Endothelial cell of umbilical vein (primary cell): ENCODE data around the gene ANKRD23. TPM values are rescaled to one million over a fixed set of nuclear protein-coding genes. Genes with fewer than 3 reads are reported as not detected.

ENCODE experiments used
- BruUV-seq: library from RNA; stranded (reverse); fragments of 400-500 nt; replicated peaks from 2 replicates; lab custom pipeline; 2021; lab: Mats Ljungman, UMichigan
- CTCF ChIA-PET: fragments of 300-600, 350-600 bp; sonication (Branson Sonifier 250); formaldehyde crosslinking; loops from one replicate; lab custom pipeline; 2021; ENCODE audit warnings: antibody characterized with exemption, inconsistent platforms; lab: Charles Lee
- POLR2A ChIA-PET: fragments of 300-600, 350-600 bp; sonication (Branson Sonifier 250); formaldehyde crosslinking; loops from one replicate; lab custom pipeline; 2021; ENCODE audit warnings: antibody characterized with exemption, inconsistent platforms; lab: Charles Lee
- DNase-seq: peaks from one replicate; pipeline ENCODE4 v3.0.0-alpha.2; 2011; ENCODE audit warnings: low read depth, low spot score
- FAIRE-seq: peaks from 2 replicates; lab custom pipeline; 2011; peaks lifted over from hg19 to GRCh38; lab: Jason Lieb, UNC
- H2AFZ ChIP-seq: 2 replicates; pipeline ENCODE4 v1.6.0; 2012; ENCODE audit warnings: low read depth, low read length, control low read depth, inconsistent platforms
- H3K27ac ChIP-seq: 2 replicates; pipeline ENCODE4 v1.5.1; 2011; ENCODE audit warnings: low read depth, mild to moderate bottlenecking, control low read depth, low read length, moderate library complexity; ENCODE audit not compliant: insufficient read depth
- H3K27me3 ChIP-seq, 2 experiments: 2 replicates each; pipeline versions ENCODE4 v1.6.0 to v1.6.1; 2011; ENCODE audit warnings: low read length in 2 of 2, mixed read lengths in 1 of 2; ENCODE audit not compliant: control insufficient read depth in 2 of 2, insufficient read depth in 2 of 2
- H3K36me3 ChIP-seq, 2 experiments: 2 replicates in 1 of 2; 3 replicates in 1 of 2; pipeline ENCODE4 v1.5.1; 2011; ENCODE audit warnings: low read length in 2 of 2, mild to moderate bottlenecking in 1 of 2, moderate library complexity in 1 of 2; ENCODE audit not compliant: control insufficient read depth in 2 of 2, insufficient read depth in 2 of 2; ENCODE audit errors: extremely low read depth in 1 of 2
- H3K4me1 ChIP-seq: 3 replicates; pipeline ENCODE4 v1.5.1; 2011; ENCODE audit warnings: mild to moderate bottlenecking, low read length; ENCODE audit not compliant: control insufficient read depth, insufficient read depth; ENCODE audit errors: extremely low read depth
- H3K4me2 ChIP-seq: 2 replicates; pipeline ENCODE4 v1.6.1; 2011; ENCODE audit warnings: low read length, control low read depth, mixed read lengths; ENCODE audit not compliant: insufficient read depth
- H3K4me3 ChIP-seq, 3 experiments: fragments of 200-600 bp in 1 of 3; sonication (generic), shearing (Covaris generic) in 1 of 3; replicated peaks in 1 of 3; 2 replicates each; pipeline ENCODE4 v1.5.1; 2011 to 2016; ENCODE audit warnings: control low read depth in 3 of 3, low read length in 3 of 3, mild to moderate bottlenecking in 2 of 3, inconsistent platforms in 1 of 3, low read depth in 1 of 3, moderate library complexity in 1 of 3; ENCODE audit not compliant: insufficient read depth in 1 of 3
- H3K79me2 ChIP-seq: 2 replicates; pipeline ENCODE4 v1.6.0; 2012; ENCODE audit warnings: low read length, inconsistent platforms; ENCODE audit not compliant: control insufficient read depth, insufficient read depth
- H3K9ac ChIP-seq: replicated peaks from 2 replicates; pipeline ENCODE3; 2011; ENCODE audit warnings: low read length, control low read depth; ENCODE audit not compliant: insufficient read depth; ENCODE audit errors: extremely low read depth
- H3K9me1 ChIP-seq: replicated peaks from 3 replicates; pipeline ENCODE4 v1.6.0; 2011; ENCODE audit warnings: mild to moderate bottlenecking, low read length; ENCODE audit not compliant: control insufficient read depth, insufficient read depth; ENCODE audit errors: extremely low read depth
- H3K9me3 ChIP-seq: replicated peaks from 2 replicates; pipeline ENCODE4 v1.5.1; 2012; ENCODE audit warnings: low read length, inconsistent platforms; ENCODE audit not compliant: control insufficient read depth, insufficient read depth
- H4K20me1 ChIP-seq: replicated peaks from 2 replicates; pipeline ENCODE3; 2011; ENCODE audit warnings: mild to moderate bottlenecking, low read length; ENCODE audit not compliant: control insufficient read depth, insufficient read depth; ENCODE audit errors: extremely low read depth
- EZH2 ChIP-seq: IDR thresholded peaks from 2 replicates; pipeline ENCODE4 v1.6.1; 2012; ENCODE audit warnings: borderline replicate concordance, low read depth, mild to moderate bottlenecking, moderate library complexity, low read length, inconsistent platforms; ENCODE audit not compliant: severe bottlenecking
- FOS ChIP-seq: IDR thresholded peaks from 2 replicates; pipeline ENCODE4 v1.6.1; 2011; ENCODE audit warnings: mild to moderate bottlenecking, low read length, moderate library complexity, borderline replicate concordance; ENCODE audit not compliant: insufficient read depth
- GATA2 ChIP-seq: IDR thresholded peaks from 2 replicates; pipeline ENCODE4 v1.7.0; 2011; ENCODE audit warnings: low read depth, mild to moderate bottlenecking, moderate library complexity, mixed read lengths, low read length; ENCODE audit not compliant: insufficient read length, insufficient read depth
- JUN ChIP-seq: IDR thresholded peaks from 2 replicates; pipeline ENCODE4 v1.6.1; 2011; ENCODE audit warnings: borderline replicate concordance, low read depth; ENCODE audit not compliant: insufficient read length, insufficient read depth
- MYC ChIP-seq: IDR thresholded peaks from one replicate; pipeline ENCODE4 v1.6.1; 2011; ENCODE audit warnings: mild to moderate bottlenecking, low read depth, low read length
- POLR2A ChIP-seq: IDR thresholded peaks from 2 replicates; pipeline ENCODE4 v1.6.1; 2012; ENCODE audit warnings: low read depth, mild to moderate bottlenecking, control low read depth, low read length
- POLR2AphosphoS5 ChIP-seq: IDR thresholded peaks from 2 replicates; pipeline ENCODE4 v1.6.1; 2012; ENCODE audit warnings: low read depth, mild to moderate bottlenecking, control low read depth, low read length, moderate library complexity; ENCODE audit not compliant: insufficient read depth
- dilution Hi-C: fragments of 300-500 bp; cut with MboI; formaldehyde crosslinking; loops from one replicate; pipeline ENCODE4 v1.15.0; 2019; ENCODE audit warnings: low sequenced_read_pairs; ENCODE audit not compliant: extremely low pct_ligation_motif_present
- intact Hi-C: fragments of 100-400 bp; cut with micrococcal nuclease; formaldehyde crosslinking; loops from one replicate; pipeline ENCODE4 v1.10.0; 2022
- polyA plus RNA-seq, 4 experiments: library from polyadenylated mRNA; depleted of rRNA in 3 of 4; stranded (reverse) in 3 of 4; unstranded in 1 of 4; fragments of >200 nt; gene quantifications; 2 replicates each; pipeline versions ENCODE4 v1.2.1 to v1.2.3, GENCODE V29; 2011 to 2012; ENCODE audit warnings: missing spikeins in 1 of 4
- total RNA-seq: library from RNA; stranded (reverse); gene quantifications from 2 replicates; pipeline ENCODE4 v1.2.3, GENCODE V29; 2021
- TF ChIP-seq, protein P1 (sequence below), 2 donors: IDR thresholded peaks; 1 replicate in 1 of 2; 2 replicates in 1 of 2; pipeline ENCODE4 v1.5.1; 2011; ENCODE audit warnings: low read length in 2 of 2, mild to moderate bottlenecking in 2 of 2, moderate library complexity in 2 of 2, control low read depth in 1 of 2, inconsistent platforms in 1 of 2, low read depth in 1 of 2; ENCODE audit not compliant: insufficient read depth in 1 of 2; ENCODE audit errors: extremely low read depth in 1 of 2
- TF ChIP-seq, protein P2 (sequence below): IDR thresholded peaks from 2 replicates; pipeline ENCODE4 v1.6.1; 2011; ENCODE audit not compliant: insufficient read depth, insufficient read length

Gene ANKRD23
- total and polyA plus RNA-seq, 2 donors (not counting 3 experiments of a cell fraction or from before 2014, with no cell fraction given): 1.7 to 3.6 TPM

DNA sequence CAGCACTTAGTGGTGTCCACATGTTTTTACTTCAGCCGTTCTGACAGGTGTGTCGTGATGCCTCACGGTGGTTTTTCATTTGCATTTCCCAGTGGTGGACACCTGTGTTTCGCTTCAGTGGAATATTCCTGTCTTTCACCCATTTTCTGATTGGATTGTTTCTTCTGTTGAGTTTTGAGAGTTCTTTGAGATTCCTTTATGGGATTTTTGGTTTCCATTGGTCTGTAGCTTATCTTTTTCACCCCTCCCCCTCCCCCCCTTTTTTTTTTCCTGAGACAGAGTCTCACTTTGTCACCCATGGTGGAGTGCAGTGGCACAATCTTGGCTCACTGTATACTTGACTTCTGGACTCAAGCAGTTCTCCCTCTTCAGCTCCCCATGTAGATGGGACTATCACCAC, 8.0 kb downstream of the ANKRD23 start:
- dilution Hi-C loops (no loop called here), intact Hi-C loops (no loop called here)
- no peaks in the 10 kb centered on the region for H3K9me3 ChIP-seq
- no peak overlapping the region for H3K9ac ChIP-seq
- H3K4me1 ChIP-seq: no peaks in the 10 kb centered on the region
- H3K4me2 ChIP-seq: no peak overlapping the region
- CTCF ChIA-PET: interaction anchor here (0.6 kb wide), 1 partner anchor 115 kb away, joined by 3 read pairs; no protein-coding TSS in a partner anchor
- TF ChIP-seq JUN (no peak), EZH2 (no peak), GATA2 (no peak), POLR2AphosphoS5 (no peak), MYC (no peak), FOS (no peak), POLR2A (no peak)
- TF ChIP-seq, protein P1, sequence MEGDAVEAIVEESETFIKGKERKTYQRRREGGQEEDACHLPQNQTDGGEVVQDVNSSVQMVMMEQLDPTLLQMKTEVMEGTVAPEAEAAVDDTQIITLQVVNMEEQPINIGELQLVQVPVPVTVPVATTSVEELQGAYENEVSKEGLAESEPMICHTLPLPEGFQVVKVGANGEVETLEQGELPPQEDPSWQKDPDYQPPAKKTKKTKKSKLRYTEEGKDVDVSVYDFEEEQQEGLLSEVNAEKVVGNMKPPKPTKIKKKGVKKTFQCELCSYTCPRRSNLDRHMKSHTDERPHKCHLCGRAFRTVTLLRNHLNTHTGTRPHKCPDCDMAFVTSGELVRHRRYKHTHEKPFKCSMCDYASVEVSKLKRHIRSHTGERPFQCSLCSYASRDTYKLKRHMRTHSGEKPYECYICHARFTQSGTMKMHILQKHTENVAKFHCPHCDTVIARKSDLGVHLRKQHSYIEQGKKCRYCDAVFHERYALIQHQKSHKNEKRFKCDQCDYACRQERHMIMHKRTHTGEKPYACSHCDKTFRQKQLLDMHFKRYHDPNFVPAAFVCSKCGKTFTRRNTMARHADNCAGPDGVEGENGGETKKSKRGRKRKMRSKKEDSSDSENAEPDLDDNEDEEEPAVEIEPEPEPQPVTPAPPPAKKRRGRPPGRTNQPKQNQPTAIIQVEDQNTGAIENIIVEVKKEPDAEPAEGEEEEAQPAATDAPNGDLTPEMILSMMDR (IDR thresholded peaks at IDR 0.05; ENCODE audit: extremely low read depth in 1 of 2, insufficient read depth in 1 of 2, low read depth in 1 of 2, low read length in 2 of 2): no peak
- TF ChIP-seq, protein P2, sequence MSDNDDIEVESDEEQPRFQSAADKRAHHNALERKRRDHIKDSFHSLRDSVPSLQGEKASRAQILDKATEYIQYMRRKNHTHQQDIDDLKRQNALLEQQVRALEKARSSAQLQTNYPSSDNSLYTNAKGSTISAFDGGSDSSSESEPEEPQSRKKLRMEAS: no peak
- no peak overlapping the region for H3K4me3 ChIP-seq
- no TSS peak for BruUV-seq
- no peaks in the 10 kb centered on the region for H3K79me2 ChIP-seq
- H3K27ac ChIP-seq: no peak overlapping the region
- no peaks in the 10 kb centered on the region for H3K27me3 ChIP-seq
- H3K36me3 ChIP-seq: peaks cover 2 to 14% of the 10 kb centered on the region in 2 experiments
- DNase-seq (no peak), FAIRE-seq (no peak)
- H3K9me1 ChIP-seq: no peaks in the 10 kb centered on the region
- no peak overlapping the region for H2AFZ ChIP-seq
- POLR2A ChIA-PET: no interaction called here
- H4K20me1 ChIP-seq: no peaks in the 10 kb centered on the region
